K562 (cell line): ENCODE data around the gene SLC35G6. TPM values are rescaled to one million over a fixed set of nuclear protein-coding genes. Genes with fewer than 3 reads are reported as not detected.
A peak's percentile ranks its signal among the peaks of the same experiment; 100 is the strongest.

ENCODE experiments used
- CSDE1 ChIP-seq, 2 experiments: fragments of 450-650 bp; IDR thresholded peaks; 2 replicates each; pipeline ENCODE4 v1.6.1; 2016; ENCODE audit warnings: mild to moderate bottlenecking in 1 of 2
- KDM5B ChIP-seq: fragments of 200-600 bp; sonication (generic); IDR thresholded peaks from 2 replicates; pipeline ENCODE4 v1.6.1; 2012; ENCODE audit warnings: low read depth, mild to moderate bottlenecking, moderate library complexity, low read length, control low read depth, inconsistent platforms; ENCODE audit not compliant: insufficient replicate concordance
- MECOM ChIP-seq: fragments of 250-450 bp; sonication (Bioruptor Pico); IDR thresholded peaks from 2 replicates; pipeline ENCODE4 v1.8.0; 2022; ENCODE audit warnings: inconsistent platforms
- NFIX ChIP-seq: fragments of 250-450 bp; sonication (Bioruptor Pico); IDR thresholded peaks from 2 replicates; pipeline ENCODE4 v1.4.0; 2020; ENCODE audit warnings: low read depth, mild to moderate bottlenecking, moderate library complexity
- NFYB ChIP-seq: IDR thresholded peaks from 2 replicates; pipeline ENCODE4 v1.6.1; 2011; ENCODE audit warnings: mild to moderate bottlenecking, moderate library complexity; ENCODE audit not compliant: insufficient read length; ENCODE audit errors: extremely low read depth
- POLR3G ChIP-seq: IDR thresholded peaks from 2 replicates; pipeline ENCODE4 v1.6.1; 2011; ENCODE audit not compliant: insufficient read length, insufficient replicate concordance; ENCODE audit errors: extremely low read depth
- polyA plus RNA-seq, 8 experiments: library from polyadenylated mRNA; depleted of rRNA in 4 of 8; stranded (reverse) in 5 of 8; unstranded in 3 of 8; fragments of >200 nt; fragmentation: Nextera tagmentation in 2 of 8; fragmentation: Illumina TruSeq in 1 of 8; extraction: Ambion mirVana in 2 of 8; extraction: Trizol in 1 of 8; gene quantifications; 2 replicates each; pipeline versions ENCODE4 v1.2.1 to v1.2.3, GENCODE V29; 2011 to 2014; ENCODE audit warnings: inconsistent platforms in 1 of 8, missing spikeins in 1 of 8
- total RNA-seq, 7 experiments: library from RNA; depleted of rRNA in 6 of 7; stranded (reverse); fragments of >200 nt in 6 of 7; fragmentation: Illumina TruSeq in 2 of 7; extraction: Trizol in 2 of 7; gene quantifications; 2 replicates each; pipeline versions ENCODE4 v1.2.1 to v1.2.3, GENCODE V29; 2011 to 2021; ENCODE audit warnings: low replicate concordance in 1 of 7
- TF ChIP-seq, protein P1 (sequence below): IDR thresholded peaks from 2 replicates; pipeline ENCODE4 v1.6.1; 2014; ENCODE audit warnings: antibody characterized with exemption
- TF ChIP-seq, protein P2 (sequence below): sonication (generic); formaldehyde crosslinking; IDR thresholded peaks from 2 replicates; pipeline ENCODE4 v1.8.0; 2022; ENCODE audit warnings: mild to moderate bottlenecking, missing genetic modification reagents
- TF ChIP-seq, protein P3 (sequence below): fragments of 450-650 bp; formaldehyde crosslinking; IDR thresholded peaks from 2 replicates; pipeline ENCODE4 v1.4.0; 2022; ENCODE audit warnings: mild to moderate bottlenecking, moderate library complexity
- TF ChIP-seq, protein P4 (sequence below): sonication (generic); formaldehyde crosslinking; IDR thresholded peaks from 2 replicates; pipeline ENCODE4 v1.4.0; 2020; ENCODE audit warnings: mild to moderate bottlenecking, missing genetic modification reagents
- TF ChIP-seq, protein P5 (sequence below): fragments of 250-450 bp; sonication (Bioruptor Pico); IDR thresholded peaks from 2 replicates; pipeline ENCODE4 v1.8.0; 2022; ENCODE audit warnings: inconsistent platforms, mild to moderate bottlenecking, moderate library complexity, borderline replicate concordance
- TF ChIP-seq, protein P6 (sequence below): fragments of 250-450 bp; sonication (Bioruptor Pico); IDR thresholded peaks from 2 replicates; pipeline ENCODE4 v1.5.0; 2020; ENCODE audit warnings: mild to moderate bottlenecking, borderline replicate concordance

SLC35G6 gene
- total and polyA plus RNA-seq, 9 of the 15 experiments (the other 6 are each of a cell fraction or from before 2014, with no cell fraction given) = not detected

DNA sequence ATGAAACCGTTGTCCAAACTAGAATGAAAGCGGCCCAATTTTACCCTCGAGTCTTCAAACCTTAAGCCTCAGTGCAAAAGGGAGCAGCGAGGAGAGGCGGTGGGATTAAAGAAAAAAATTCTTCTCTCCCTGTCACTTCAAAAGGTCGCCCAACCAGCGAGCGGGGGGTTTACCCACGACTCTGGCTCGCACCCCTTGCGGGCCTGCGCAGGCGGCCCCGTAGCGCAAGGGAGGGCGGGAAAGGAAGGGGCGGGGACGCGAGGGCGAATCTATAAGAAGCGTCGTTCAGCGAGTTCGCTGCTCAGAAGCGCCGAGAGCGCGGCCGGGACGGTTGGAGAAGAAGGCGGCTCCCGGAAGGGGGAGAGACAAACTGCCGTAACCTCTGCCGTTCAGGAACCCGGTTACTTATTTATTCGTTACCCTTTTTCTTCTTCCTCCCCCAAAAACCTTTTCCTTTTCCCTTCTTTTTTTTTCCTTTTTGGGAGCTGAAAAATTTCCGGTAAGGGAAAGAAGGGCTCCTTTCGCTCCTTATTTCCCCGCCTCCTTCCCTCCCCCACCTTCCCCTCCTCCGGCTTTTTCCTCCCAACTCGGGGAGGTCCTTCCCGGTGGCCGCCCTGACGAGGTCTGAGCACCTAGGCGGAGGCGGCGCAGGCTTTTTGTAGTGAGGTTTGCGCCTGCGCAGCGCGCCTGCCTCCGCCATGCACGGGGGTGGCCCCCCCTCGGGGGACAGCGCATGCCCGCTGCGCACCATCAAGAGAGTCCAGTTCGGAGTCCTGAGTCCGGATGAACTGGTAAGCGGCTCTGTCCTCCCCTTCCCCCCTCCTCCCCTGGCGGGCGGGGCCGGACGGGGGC lies 3.0 kb downstream of the SLC35G6 start, which contains the start of gene POLR2A (continued):
- TF ChIP-seq, protein P1, sequence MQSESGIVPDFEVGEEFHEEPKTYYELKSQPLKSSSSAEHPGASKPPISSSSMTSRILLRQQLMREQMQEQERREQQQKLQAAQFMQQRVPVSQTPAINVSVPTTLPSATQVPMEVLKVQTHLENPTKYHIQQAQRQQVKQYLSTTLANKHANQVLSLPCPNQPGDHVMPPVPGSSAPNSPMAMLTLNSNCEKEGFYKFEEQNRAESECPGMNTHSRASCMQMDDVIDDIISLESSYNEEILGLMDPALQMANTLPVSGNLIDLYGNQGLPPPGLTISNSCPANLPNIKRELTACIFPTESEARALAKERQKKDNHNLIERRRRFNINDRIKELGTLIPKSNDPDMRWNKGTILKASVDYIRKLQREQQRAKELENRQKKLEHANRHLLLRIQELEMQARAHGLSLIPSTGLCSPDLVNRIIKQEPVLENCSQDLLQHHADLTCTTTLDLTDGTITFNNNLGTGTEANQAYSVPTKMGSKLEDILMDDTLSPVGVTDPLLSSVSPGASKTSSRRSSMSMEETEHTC = no peak
- TF ChIP-seq POLR3G = no peak
- TF ChIP-seq KDM5B = peak; percentile 99
- peak in 1 of 2 experiments; percentile 92; a peak in 2 of 4 replicates for TF ChIP-seq CSDE1 (IDR thresholded peaks at IDR 0.05)
- TF ChIP-seq, protein P2, sequence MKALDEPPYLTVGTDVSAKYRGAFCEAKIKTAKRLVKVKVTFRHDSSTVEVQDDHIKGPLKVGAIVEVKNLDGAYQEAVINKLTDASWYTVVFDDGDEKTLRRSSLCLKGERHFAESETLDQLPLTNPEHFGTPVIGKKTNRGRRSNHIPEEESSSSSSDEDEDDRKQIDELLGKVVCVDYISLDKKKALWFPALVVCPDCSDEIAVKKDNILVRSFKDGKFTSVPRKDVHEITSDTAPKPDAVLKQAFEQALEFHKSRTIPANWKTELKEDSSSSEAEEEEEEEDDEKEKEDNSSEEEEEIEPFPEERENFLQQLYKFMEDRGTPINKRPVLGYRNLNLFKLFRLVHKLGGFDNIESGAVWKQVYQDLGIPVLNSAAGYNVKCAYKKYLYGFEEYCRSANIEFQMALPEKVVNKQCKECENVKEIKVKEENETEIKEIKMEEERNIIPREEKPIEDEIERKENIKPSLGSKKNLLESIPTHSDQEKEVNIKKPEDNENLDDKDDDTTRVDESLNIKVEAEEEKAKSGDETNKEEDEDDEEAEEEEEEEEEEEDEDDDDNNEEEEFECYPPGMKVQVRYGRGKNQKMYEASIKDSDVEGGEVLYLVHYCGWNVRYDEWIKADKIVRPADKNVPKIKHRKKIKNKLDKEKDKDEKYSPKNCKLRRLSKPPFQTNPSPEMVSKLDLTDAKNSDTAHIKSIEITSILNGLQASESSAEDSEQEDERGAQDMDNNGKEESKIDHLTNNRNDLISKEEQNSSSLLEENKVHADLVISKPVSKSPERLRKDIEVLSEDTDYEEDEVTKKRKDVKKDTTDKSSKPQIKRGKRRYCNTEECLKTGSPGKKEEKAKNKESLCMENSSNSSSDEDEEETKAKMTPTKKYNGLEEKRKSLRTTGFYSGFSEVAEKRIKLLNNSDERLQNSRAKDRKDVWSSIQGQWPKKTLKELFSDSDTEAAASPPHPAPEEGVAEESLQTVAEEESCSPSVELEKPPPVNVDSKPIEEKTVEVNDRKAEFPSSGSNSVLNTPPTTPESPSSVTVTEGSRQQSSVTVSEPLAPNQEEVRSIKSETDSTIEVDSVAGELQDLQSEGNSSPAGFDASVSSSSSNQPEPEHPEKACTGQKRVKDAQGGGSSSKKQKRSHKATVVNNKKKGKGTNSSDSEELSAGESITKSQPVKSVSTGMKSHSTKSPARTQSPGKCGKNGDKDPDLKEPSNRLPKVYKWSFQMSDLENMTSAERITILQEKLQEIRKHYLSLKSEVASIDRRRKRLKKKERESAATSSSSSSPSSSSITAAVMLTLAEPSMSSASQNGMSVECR = no peak
- TF ChIP-seq, protein P3, sequence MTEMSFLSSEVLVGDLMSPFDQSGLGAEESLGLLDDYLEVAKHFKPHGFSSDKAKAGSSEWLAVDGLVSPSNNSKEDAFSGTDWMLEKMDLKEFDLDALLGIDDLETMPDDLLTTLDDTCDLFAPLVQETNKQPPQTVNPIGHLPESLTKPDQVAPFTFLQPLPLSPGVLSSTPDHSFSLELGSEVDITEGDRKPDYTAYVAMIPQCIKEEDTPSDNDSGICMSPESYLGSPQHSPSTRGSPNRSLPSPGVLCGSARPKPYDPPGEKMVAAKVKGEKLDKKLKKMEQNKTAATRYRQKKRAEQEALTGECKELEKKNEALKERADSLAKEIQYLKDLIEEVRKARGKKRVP = no peak; the same call in 1 of the 2 replicates
- TF ChIP-seq NFYB = no peak
- TF ChIP-seq, protein P4, sequence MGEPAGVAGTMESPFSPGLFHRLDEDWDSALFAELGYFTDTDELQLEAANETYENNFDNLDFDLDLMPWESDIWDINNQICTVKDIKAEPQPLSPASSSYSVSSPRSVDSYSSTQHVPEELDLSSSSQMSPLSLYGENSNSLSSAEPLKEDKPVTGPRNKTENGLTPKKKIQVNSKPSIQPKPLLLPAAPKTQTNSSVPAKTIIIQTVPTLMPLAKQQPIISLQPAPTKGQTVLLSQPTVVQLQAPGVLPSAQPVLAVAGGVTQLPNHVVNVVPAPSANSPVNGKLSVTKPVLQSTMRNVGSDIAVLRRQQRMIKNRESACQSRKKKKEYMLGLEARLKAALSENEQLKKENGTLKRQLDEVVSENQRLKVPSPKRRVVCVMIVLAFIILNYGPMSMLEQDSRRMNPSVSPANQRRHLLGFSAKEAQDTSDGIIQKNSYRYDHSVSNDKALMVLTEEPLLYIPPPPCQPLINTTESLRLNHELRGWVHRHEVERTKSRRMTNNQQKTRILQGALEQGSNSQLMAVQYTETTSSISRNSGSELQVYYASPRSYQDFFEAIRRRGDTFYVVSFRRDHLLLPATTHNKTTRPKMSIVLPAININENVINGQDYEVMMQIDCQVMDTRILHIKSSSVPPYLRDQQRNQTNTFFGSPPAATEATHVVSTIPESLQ (CRISPR knock-in tag) = no peak
- no peak for TF ChIP-seq MECOM (CRISPR knock-in tag)
- TF ChIP-seq NFIX (CRISPR knock-in tag) = no peak
- TF ChIP-seq, protein P5, sequence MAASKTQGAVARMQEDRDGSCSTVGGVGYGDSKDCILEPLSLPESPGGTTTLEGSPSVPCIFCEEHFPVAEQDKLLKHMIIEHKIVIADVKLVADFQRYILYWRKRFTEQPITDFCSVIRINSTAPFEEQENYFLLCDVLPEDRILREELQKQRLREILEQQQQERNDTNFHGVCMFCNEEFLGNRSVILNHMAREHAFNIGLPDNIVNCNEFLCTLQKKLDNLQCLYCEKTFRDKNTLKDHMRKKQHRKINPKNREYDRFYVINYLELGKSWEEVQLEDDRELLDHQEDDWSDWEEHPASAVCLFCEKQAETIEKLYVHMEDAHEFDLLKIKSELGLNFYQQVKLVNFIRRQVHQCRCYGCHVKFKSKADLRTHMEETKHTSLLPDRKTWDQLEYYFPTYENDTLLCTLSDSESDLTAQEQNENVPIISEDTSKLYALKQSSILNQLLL (CRISPR knock-in tag) = no peak
- TF ChIP-seq, protein P6, sequence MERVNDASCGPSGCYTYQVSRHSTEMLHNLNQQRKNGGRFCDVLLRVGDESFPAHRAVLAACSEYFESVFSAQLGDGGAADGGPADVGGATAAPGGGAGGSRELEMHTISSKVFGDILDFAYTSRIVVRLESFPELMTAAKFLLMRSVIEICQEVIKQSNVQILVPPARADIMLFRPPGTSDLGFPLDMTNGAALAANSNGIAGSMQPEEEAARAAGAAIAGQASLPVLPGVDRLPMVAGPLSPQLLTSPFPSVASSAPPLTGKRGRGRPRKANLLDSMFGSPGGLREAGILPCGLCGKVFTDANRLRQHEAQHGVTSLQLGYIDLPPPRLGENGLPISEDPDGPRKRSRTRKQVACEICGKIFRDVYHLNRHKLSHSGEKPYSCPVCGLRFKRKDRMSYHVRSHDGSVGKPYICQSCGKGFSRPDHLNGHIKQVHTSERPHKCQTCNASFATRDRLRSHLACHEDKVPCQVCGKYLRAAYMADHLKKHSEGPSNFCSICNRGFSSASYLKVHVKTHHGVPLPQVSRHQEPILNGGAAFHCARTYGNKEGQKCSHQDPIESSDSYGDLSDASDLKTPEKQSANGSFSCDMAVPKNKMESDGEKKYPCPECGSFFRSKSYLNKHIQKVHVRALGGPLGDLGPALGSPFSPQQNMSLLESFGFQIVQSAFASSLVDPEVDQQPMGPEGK = peak; percentile 84
